ENCODE measurements around the gene KCNQ5. TPM values are rescaled to one million over a fixed set of nuclear protein-coding genes. Genes with fewer than 3 reads are reported as not detected.

KCNQ5 gene
- total and polyA plus RNA-seq, 10 of the 15 experiments (the other 5 are each of a cell fraction or from before 2014, with no cell fraction given), result 0.60 to 16.2 (median 3.2) TPM

GRCh38 chr6:72653026-72653425 lies 31.2 kb downstream of the KCNQ5 start (continued):
- no peak for TF ChIP-seq IRF5 (IDR thresholded peaks at IDR 0.05; ENCODE audit: borderline replicate concordance)

- Histone ChIP-seq H4K20me1 (ENCODE audit: control insufficient read depth, insufficient read depth) (no peaks in the 10 kb centered on the region), H3K79me2 (ENCODE audit: control insufficient read depth, insufficient read depth, low read length) (peaks cover 30% of the 10 kb centered on the region), H2AFZ (ENCODE audit: control insufficient read depth, low read depth, low read length) (no peak overlapping the region), H3K9ac (ENCODE audit: control insufficient read depth, insufficient read depth, low read length) (no peak overlapping the region), H3K4me3 (peak overlapping the region; percentile 25; the same call in 1 of the 2 replicates), H3K36me3 (ENCODE audit: control insufficient read depth in 2 of 2, insufficient read depth in 2 of 2, low read length in 1 of 2) (no peaks in the 10 kb centered on the region), H3K4me2 (ENCODE audit: control insufficient read depth, insufficient read depth) (peak overlapping the region; percentile 34), H3K9me3 (replicated peaks; ENCODE audit: control insufficient read depth, insufficient read depth, low read length) (no peaks in the 10 kb centered on the region), H3K4me1 (ENCODE audit: control insufficient read depth, insufficient read depth, low read length) (peaks cover 25% of the 10 kb centered on the region), H3K27me3 (replicated peaks in 1 of 2; ENCODE audit: control insufficient read depth in 2 of 2, insufficient read depth in 2 of 2, low read length in 1 of 2) (no peaks in the 10 kb centered on the region), H3K27ac (ENCODE audit: control insufficient read depth, insufficient read depth) (peak overlapping the region; percentile 20; the same call in 1 of the 2 replicates)
- ChIA-PET POLR2A (no interaction called here), SMC1A (ENCODE audit: uncharacterized antibody, unreplicated experiment) (interaction anchor here (0.9 to 3.2 kb wide), 6 partner anchors 13 to 45 kb away, joined by 3 to 19 read pairs (median 6); no protein-coding TSS in a partner anchor), CTCF (no interaction called here), RAD21 (ENCODE audit: unreplicated experiment) (interaction anchor here (0.7 to 2.7 kb wide), 4 partner anchors 28 to 37 kb away, joined by 3 to 21 read pairs (median 6); no protein-coding TSS in a partner anchor)
- WGBS (ENCODE audit: insufficient coverage, insufficient replicate concordance, low lambda C conversion rate, missing lambda C conversion rate), result 84% methylated on average over 2 of the region's 2 CpGs
- intact Hi-C loops (cut with micrococcal nuclease; ENCODE audit: unreplicated experiment) (no loop called here), in situ Hi-C loops (cut with MboI) (no loop called here)
- no TSS peak for BruUV-seq (replicated peaks)
- FAIRE-seq, result peak; percentile 71
- DNase-seq (ENCODE audit: low read depth, low spot score), result no peak
- peak; percentile 85 for ATAC-seq
- TF ChIP-seq RELA (IDR thresholded peaks at IDR 0.05; ENCODE audit: borderline replicate concordance, partially characterized antibody), result no peak
- no peak for TF ChIP-seq E2F4 (IDR thresholded peaks at IDR 0.05; ENCODE audit: low read depth, low read length)
- no peak for TF ChIP-seq CHD2 (IDR thresholded peaks at IDR 0.05; ENCODE audit: borderline replicate concordance, low read depth, low read length)
- TF ChIP-seq IKZF2 (IDR thresholded peaks at IDR 0.05), result peak; percentile 83
- TF ChIP-seq SMAD5 (IDR thresholded peaks at IDR 0.05; ENCODE audit: low read depth), result no peak
- TF ChIP-seq SUPT20H (IDR thresholded peaks at IDR 0.05; ENCODE audit: borderline replicate concordance, control insufficient read depth, low read depth, low read length), result no peak
- no peak for TF ChIP-seq NFYA (IDR thresholded peaks at IDR 0.05; ENCODE audit: borderline replicate concordance, low read depth, low read length)
- no peak for TF ChIP-seq E4F1 (IDR thresholded peaks at IDR 0.05; ENCODE audit: borderline replicate concordance, partially characterized antibody)
- no peak for TF ChIP-seq ESRRA (IDR thresholded peaks at IDR 0.05; ENCODE audit: low read length)
- no peak for TF ChIP-seq EZH2 (IDR thresholded peaks at IDR 0.05; ENCODE audit: borderline replicate concordance, control insufficient read depth, low read depth, low read length)
- TF ChIP-seq RUNX3 (IDR thresholded peaks at IDR 0.05; ENCODE audit: low read length), result peak; percentile 25; the same call in 1 of the 2 replicates
- 0 out of 2 replicates have a peak, but pooled peaks have one; percentile 20 for TF ChIP-seq BMI1 (IDR thresholded peaks at IDR 0.05; ENCODE audit: borderline replicate concordance)
- no peak for TF ChIP-seq MTA3 (IDR thresholded peaks at IDR 0.05; ENCODE audit: borderline replicate concordance, low read length)
- TF ChIP-seq IRF3 (IDR thresholded peaks at IDR 0.05), result no peak
These were observed 32.3 kb downstream of the KCNQ5 start for GRCh38 chr6:72654071-72654621.

Measured in GM12878 (cell line).